ENCODE data around the gene WHAMM. TPM values are rescaled to one million over a fixed set of nuclear protein-coding genes. Genes with fewer than 3 reads are reported as not detected.

The WHAMM gene
- total RNA-seq, 5 donors from 2014 or later (not counting 1 experiment from before 2014, with no cell fraction given), result 28.1 to 60.8 (median 34.1) TPM

- Histone ChIP-seq H3K4me3 (ENCODE audit: control insufficient read depth in 1 of 2, extremely low read depth in 1 of 2, low read length in 1 of 2) (no peak overlapping the region), H3K36me3 (ENCODE audit: control insufficient read depth in 2 of 2, extremely low read depth in 1 of 2, insufficient read depth in 1 of 2, low read length in 1 of 2) (peaks cover 0 to 3% of the 10 kb centered on the region in 2 donors), H3K4me1 (ENCODE audit: control insufficient read depth in 1 of 2, extremely low read depth in 1 of 2, insufficient read depth in 2 of 2, low read length in 2 of 2) (peaks cover 0 to 17% of the 10 kb centered on the region in 2 experiments), H3K27ac (ENCODE audit: low read length) (no peak overlapping the region), H3K27me3 (replicated peaks in 1 of 2; ENCODE audit: control insufficient read depth in 2 of 2, extremely low read depth in 1 of 2, insufficient read depth in 2 of 2, low read length in 1 of 2) (peaks cover 0 to 2% of the 10 kb centered on the region in 2 experiments), H3K9me3 (no peaks in the 10 kb centered on the region)
- ATAC-seq (replicated peaks in 1 of 4) (no peak), DNase-seq (no peak)
- Mint-ChIP-seq H3K4me1 (peaks cover 12 to 15% (median 15%) of the 10 kb centered on the region in 3 donors), H3K4me3 (no peak overlapping the region), H3K36me3 (no peaks in the 10 kb centered on the region), H3K27ac (no peak overlapping the region), H3K9me3 (no peaks in the 10 kb centered on the region), H3K27me3 (no peaks in the 10 kb centered on the region)
- 79% methylated on average over 9 of the region's 9 CpGs for WGBS (ENCODE audit: insufficient coverage)
- ChIA-PET CTCF (no interaction called here), POLR2A (no interaction called here)
Observed at GRCh38 chr15:82851981-82852511, 42.6 kb downstream of the WHAMM start.

- CTCF ChIA-PET, result no interaction called here
- peak in 2 of 4 experiments; percentile 34 to 41 for ATAC-seq (replicated peaks in 1 of 4)
- H3K27ac Mint-ChIP-seq, result no peak overlapping the region
Observed at GRCh38 chr15:82852941-82853561, 43.6 kb downstream of the WHAMM start.

GRCh38 chr15:82854554-82854953, 45.1 kb downstream of the WHAMM start:
- Mint-ChIP-seq H3K9me3 (no peaks in the 10 kb centered on the region), H3K27me3 (no peaks in the 10 kb centered on the region), H3K27ac (no peak overlapping the region), H3K36me3 (no peaks in the 10 kb centered on the region), H3K4me3 (no peak overlapping the region), H3K4me1 (peaks cover 12 to 14% (median 12%) of the 10 kb centered on the region in 3 donors)
- ChIA-PET POLR2A (no interaction called here), CTCF (no interaction called here)
- Histone ChIP-seq H3K27me3 (replicated peaks in 1 of 2; ENCODE audit: control insufficient read depth in 2 of 2, extremely low read depth in 1 of 2, insufficient read depth in 2 of 2, low read length in 1 of 2) (no peaks in the 10 kb centered on the region), H3K27ac (ENCODE audit: low read length) (no peak overlapping the region), H3K9me3 (no peaks in the 10 kb centered on the region), H3K4me1 (ENCODE audit: control insufficient read depth in 1 of 2, extremely low read depth in 1 of 2, insufficient read depth in 2 of 2, low read length in 2 of 2) (peaks cover 0 to 15% of the 10 kb centered on the region in 2 experiments), H3K4me3 (ENCODE audit: control insufficient read depth in 1 of 2, extremely low read depth in 1 of 2, low read length in 1 of 2) (no peak overlapping the region), H3K36me3 (ENCODE audit: control insufficient read depth in 2 of 2, extremely low read depth in 1 of 2, insufficient read depth in 1 of 2, low read length in 1 of 2) (peaks cover 0 to 3% of the 10 kb centered on the region in 2 donors)
- WGBS (ENCODE audit: insufficient coverage), result 90% methylated on average over 21 of the region's 21 CpGs
- no peak for DNase-seq
- ATAC-seq (replicated peaks in 1 of 4), result no peak

More at GRCh38 chr15:82852941-82853561, 43.6 kb downstream of the WHAMM start:
- Histone ChIP-seq H3K27ac (ENCODE audit: low read length) (no peak overlapping the region), H3K4me3 (ENCODE audit: control insufficient read depth in 1 of 2, extremely low read depth in 1 of 2, low read length in 1 of 2) (no peak overlapping the region), H3K36me3 (ENCODE audit: control insufficient read depth in 2 of 2, extremely low read depth in 1 of 2, insufficient read depth in 1 of 2, low read length in 1 of 2) (peaks cover 0 to 3% of the 10 kb centered on the region in 2 donors), H3K4me1 (ENCODE audit: control insufficient read depth in 1 of 2, extremely low read depth in 1 of 2, insufficient read depth in 2 of 2, low read length in 2 of 2) (peaks cover 0 to 17% of the 10 kb centered on the region in 2 experiments), H3K27me3 (replicated peaks in 1 of 2; ENCODE audit: control insufficient read depth in 2 of 2, extremely low read depth in 1 of 2, insufficient read depth in 2 of 2, low read length in 1 of 2) (peaks cover 0 to 2% of the 10 kb centered on the region in 2 experiments), H3K9me3 (no peaks in the 10 kb centered on the region)
- Mint-ChIP-seq H3K4me1 (peaks cover 12 to 15% (median 15%) of the 10 kb centered on the region in 3 donors), H3K36me3 (no peaks in the 10 kb centered on the region), H3K4me3 (peak overlapping the region in 1 of 3 donors; percentile 32), H3K9me3 (no peaks in the 10 kb centered on the region), H3K27me3 (no peaks in the 10 kb centered on the region)
- no peak for DNase-seq
- POLR2A ChIA-PET, result no interaction called here
- WGBS (ENCODE audit: insufficient coverage), result 53% methylated on average over 12 of the region's 16 CpGs

- Mint-ChIP-seq H3K9me3 (no peaks in the 10 kb centered on the region), H3K4me1 (peaks cover 7 to 12% (median 11%) of the 10 kb centered on the region in 3 donors), H3K27me3 (no peaks in the 10 kb centered on the region), H3K36me3 (no peaks in the 10 kb centered on the region), H3K27ac (no peak overlapping the region), H3K4me3 (peak overlapping the region in 1 of 3 donors; percentile 8)
- ChIA-PET POLR2A (interaction anchor here in 1 of 2 donors (0.6 kb wide), 1 partner anchor 42 kb away, joined by 12 read pairs; no protein-coding TSS in a partner anchor), CTCF (no interaction called here)
- Histone ChIP-seq H3K36me3 (ENCODE audit: control insufficient read depth in 2 of 2, extremely low read depth in 1 of 2, insufficient read depth in 1 of 2, low read length in 1 of 2) (peaks cover 0 to 3% of the 10 kb centered on the region in 2 donors), H3K9me3 (no peaks in the 10 kb centered on the region), H3K4me1 (ENCODE audit: control insufficient read depth in 1 of 2, extremely low read depth in 1 of 2, insufficient read depth in 2 of 2, low read length in 2 of 2) (peaks cover 0 to 10% of the 10 kb centered on the region in 2 experiments), H3K27me3 (replicated peaks in 1 of 2; ENCODE audit: control insufficient read depth in 2 of 2, extremely low read depth in 1 of 2, insufficient read depth in 2 of 2, low read length in 1 of 2) (no peaks in the 10 kb centered on the region), H3K4me3 (ENCODE audit: control insufficient read depth in 1 of 2, extremely low read depth in 1 of 2, low read length in 1 of 2) (no peak overlapping the region), H3K27ac (ENCODE audit: low read length) (no peak overlapping the region)
- DNase-seq, result no peak
- WGBS (ENCODE audit: insufficient coverage), result 93% methylated on average over 6 of the region's 17 CpGs
- ATAC-seq (replicated peaks in 1 of 4), result no peak
Observed at GRCh38 chr15:82855286-82856100, 46.1 kb downstream of the WHAMM start.

GRCh38 chr15:82856397-82857170, 47.2 kb downstream of the WHAMM start:
- ChIA-PET CTCF (interaction anchor here (0.6 to 0.7 kb wide), 2 partner anchors 9 to 154 kb away, joined by 3 to 4 read pairs; no protein-coding TSS in a partner anchor), POLR2A (interaction anchor here in 1 of 2 donors (0.6 kb wide), 1 partner anchor 25 kb away, joined by 9 read pairs; no protein-coding TSS in a partner anchor)
- no peaks in the 10 kb centered on the region for H3K27me3 ChIP-seq (replicated peaks in 1 of 2; ENCODE audit: control insufficient read depth in 2 of 2, extremely low read depth in 1 of 2, insufficient read depth in 2 of 2, low read length in 1 of 2)
- H3K27ac Mint-ChIP-seq, result no peak overlapping the region
- DNase-seq (no peak), ATAC-seq (replicated peaks in 1 of 4) (no peak)
- peaks cover 0 to 10% of the 10 kb centered on the region in 2 experiments for H3K4me1 ChIP-seq (ENCODE audit: control insufficient read depth in 1 of 2, extremely low read depth in 1 of 2, insufficient read depth in 2 of 2, low read length in 2 of 2)
- H3K9me3 Mint-ChIP-seq, result no peaks in the 10 kb centered on the region
- H3K4me1 Mint-ChIP-seq, result peaks cover 7 to 12% (median 11%) of the 10 kb centered on the region in 3 donors
- no peak overlapping the region for H3K4me3 Mint-ChIP-seq
- no peaks in the 10 kb centered on the region for H3K27me3 Mint-ChIP-seq
- no peaks in the 10 kb centered on the region for H3K36me3 ChIP-seq (ENCODE audit: control insufficient read depth in 2 of 2, extremely low read depth in 1 of 2, insufficient read depth in 1 of 2, low read length in 1 of 2)
- no peak overlapping the region for H3K27ac ChIP-seq (ENCODE audit: low read length)
- no peaks in the 10 kb centered on the region for H3K36me3 Mint-ChIP-seq
- H3K9me3 ChIP-seq, result no peaks in the 10 kb centered on the region
- H3K4me3 ChIP-seq (ENCODE audit: control insufficient read depth in 1 of 2, extremely low read depth in 1 of 2, low read length in 1 of 2), result no peak overlapping the region
- 67% methylated on average over 3 of the region's 10 CpGs for WGBS (ENCODE audit: insufficient coverage)

- Mint-ChIP-seq H3K27ac (no peak overlapping the region), H3K9me3 (no peaks in the 10 kb centered on the region), H3K4me1 (peaks cover 0 to 6% (median 5%) of the 10 kb centered on the region in 3 donors), H3K36me3 (no peaks in the 10 kb centered on the region), H3K4me3 (no peak overlapping the region), H3K27me3 (no peaks in the 10 kb centered on the region)
- no peaks in the 10 kb centered on the region for H3K9me3 ChIP-seq
- H3K36me3 ChIP-seq (ENCODE audit: control insufficient read depth in 2 of 2, extremely low read depth in 1 of 2, insufficient read depth in 1 of 2, low read length in 1 of 2), result no peaks in the 10 kb centered on the region
- H3K4me1 ChIP-seq (ENCODE audit: control insufficient read depth in 1 of 2, extremely low read depth in 1 of 2, insufficient read depth in 2 of 2, low read length in 2 of 2), result peaks cover 0 to 2% of the 10 kb centered on the region in 2 experiments
- ChIA-PET POLR2A (no interaction called here), CTCF (no interaction called here)
- no peak for DNase-seq
- H3K4me3 ChIP-seq (ENCODE audit: control insufficient read depth in 1 of 2, extremely low read depth in 1 of 2, low read length in 1 of 2), result no peak overlapping the region
- no peak for ATAC-seq (replicated peaks in 1 of 4)
- no peaks in the 10 kb centered on the region for H3K27me3 ChIP-seq (replicated peaks in 1 of 2; ENCODE audit: control insufficient read depth in 2 of 2, extremely low read depth in 1 of 2, insufficient read depth in 2 of 2, low read length in 1 of 2)
- H3K27ac ChIP-seq (ENCODE audit: low read length), result no peak overlapping the region
- WGBS (ENCODE audit: insufficient coverage), result 96% methylated on average over 11 of the region's 11 CpGs
Observed at GRCh38 chr15:82858932-82859331, 49.5 kb downstream of the WHAMM start.

Data from T-cell (primary cell).